ENCODE data around the gene FRRS1L.

Gene FRRS1L

GRCh38 chr9:109100543-109101201 lies 66.4 kb downstream of the FRRS1L start:
- DNase-seq = no peak

DNA sequence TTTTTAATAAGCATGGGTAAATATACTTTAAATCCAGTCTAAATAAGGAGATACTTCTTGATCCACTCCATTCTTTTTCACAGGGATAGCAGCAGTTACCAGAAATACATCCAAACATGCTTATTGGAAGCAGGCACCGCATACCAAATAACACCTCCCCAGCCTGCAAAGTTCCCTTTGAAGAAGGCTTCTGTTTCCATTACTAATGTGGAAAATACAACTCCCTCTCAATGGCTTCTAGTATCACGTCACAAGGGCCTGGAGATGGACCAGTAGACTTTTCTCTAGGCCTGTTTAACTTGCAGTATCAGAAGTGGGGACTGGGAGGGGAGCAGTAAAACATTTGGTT lies 68.1 kb downstream of the FRRS1L start:
- DNase-seq = no peak

DNA sequence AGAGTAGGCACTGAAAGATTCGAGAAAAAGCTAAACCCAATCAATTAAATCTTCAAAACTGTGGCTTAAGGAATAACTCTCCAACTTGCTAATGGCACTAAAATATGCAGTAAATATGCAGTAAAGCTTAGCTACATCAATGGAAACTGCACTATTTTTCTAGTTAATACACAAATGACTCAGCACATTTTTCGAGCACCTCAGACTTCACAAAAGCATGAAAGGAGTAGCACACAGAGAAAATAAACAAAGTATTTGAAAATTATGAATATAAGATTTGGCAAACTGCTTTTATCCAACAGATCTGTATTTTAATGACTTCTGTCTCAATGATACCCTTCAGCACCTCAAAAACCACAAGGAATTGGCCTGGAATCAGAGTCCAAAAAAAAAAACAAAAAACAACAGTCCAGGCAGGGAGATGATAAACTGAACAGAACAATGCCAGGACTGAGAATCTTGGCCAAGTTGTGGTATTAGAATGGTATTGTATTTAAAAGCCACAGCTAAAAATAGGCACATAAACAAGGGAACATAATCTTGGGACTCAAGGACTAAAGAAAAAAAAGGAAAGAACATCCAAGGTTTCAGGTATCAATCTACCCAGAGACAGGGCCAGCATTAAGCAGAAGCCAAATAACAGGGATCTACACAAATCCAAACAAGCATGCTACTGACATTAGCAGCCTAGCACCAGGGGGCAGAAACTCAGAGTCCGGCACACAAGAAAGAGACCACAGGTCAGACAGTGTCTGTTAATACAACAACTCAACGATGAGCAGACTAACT lies 68.7 kb downstream of the FRRS1L start:
- DNase-seq = no peak

GRCh38 chr9:109097146-109097545 lies 69.9 kb downstream of the FRRS1L start:
- DNase-seq = no peak

DNA sequence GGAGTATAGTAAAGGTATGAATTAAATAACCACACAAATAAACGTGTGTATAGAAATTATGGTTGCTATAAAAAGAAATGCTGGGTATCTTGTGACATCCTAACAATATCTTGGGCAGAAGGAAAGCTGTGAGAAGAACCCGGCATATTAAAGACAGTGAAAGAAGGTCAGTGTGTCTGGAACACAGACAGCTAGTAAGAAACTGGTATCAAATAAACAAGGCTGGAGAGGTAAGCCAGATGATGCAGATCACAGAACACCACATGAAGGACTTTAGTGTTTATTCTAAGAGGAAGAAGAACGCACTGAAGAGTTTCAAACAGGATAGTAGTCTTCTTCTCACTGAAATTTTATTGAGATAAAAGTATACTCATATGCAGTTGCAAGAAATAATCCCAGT lies 71.7 kb downstream of the FRRS1L start:
- no peak for DNase-seq

- DNase-seq = no peak
Observed at GRCh38 chr9:109094268-109094667, 72.8 kb downstream of the FRRS1L start.

DNA sequence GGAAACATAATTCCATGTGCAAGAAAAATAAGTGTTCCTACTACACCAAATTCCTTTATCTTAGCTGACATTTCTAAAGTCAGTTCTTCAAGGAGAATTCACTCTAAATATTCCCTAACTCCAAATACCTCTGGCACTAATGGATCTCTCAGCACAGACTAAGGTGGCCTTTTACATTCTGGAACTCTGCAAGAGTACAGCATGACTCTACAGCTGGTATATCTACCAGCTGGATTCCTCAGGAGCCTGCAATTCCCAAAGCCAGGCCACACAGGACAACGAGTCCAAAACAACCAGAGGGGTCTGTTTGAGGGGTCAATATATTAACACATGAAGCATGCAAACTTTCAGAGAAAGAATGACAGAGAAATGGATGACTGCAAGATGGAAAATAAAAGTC lies 74.5 kb downstream of the FRRS1L start:
- no peak for DNase-seq

- no peak for DNase-seq
Observed at GRCh38 chr9:109092051-109092580, 74.9 kb downstream of the FRRS1L start.

GRCh38 chr9:109088221-109088620 lies 78.8 kb downstream of the FRRS1L start:
- DNase-seq = no peak

- DNase-seq = no peak
Observed at GRCh38 chr9:109087795-109088194, 79.3 kb downstream of the FRRS1L start.

- no peak for DNase-seq
Observed at GRCh38 chr9:109086221-109086620, 80.8 kb downstream of the FRRS1L start.

DNA sequence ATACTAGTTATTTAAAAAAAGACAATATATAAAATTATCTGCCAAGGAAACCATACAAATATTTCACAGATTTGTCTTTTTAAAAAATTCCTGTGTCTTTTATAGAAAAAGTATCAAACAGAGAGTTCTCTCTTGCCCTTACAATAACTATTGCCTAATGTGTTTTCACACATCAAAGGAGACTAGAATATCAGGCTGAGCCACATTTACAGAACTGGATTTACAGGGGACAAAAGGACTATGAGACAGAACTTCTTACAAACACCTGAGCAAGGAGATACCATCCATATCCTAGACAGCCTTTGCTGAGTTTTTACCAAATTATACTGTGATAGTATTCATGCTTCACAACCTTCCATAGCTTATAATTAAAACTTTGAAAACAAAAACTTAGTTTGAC lies 81.5 kb downstream of the FRRS1L start:
- no peak for DNase-seq

DNA sequence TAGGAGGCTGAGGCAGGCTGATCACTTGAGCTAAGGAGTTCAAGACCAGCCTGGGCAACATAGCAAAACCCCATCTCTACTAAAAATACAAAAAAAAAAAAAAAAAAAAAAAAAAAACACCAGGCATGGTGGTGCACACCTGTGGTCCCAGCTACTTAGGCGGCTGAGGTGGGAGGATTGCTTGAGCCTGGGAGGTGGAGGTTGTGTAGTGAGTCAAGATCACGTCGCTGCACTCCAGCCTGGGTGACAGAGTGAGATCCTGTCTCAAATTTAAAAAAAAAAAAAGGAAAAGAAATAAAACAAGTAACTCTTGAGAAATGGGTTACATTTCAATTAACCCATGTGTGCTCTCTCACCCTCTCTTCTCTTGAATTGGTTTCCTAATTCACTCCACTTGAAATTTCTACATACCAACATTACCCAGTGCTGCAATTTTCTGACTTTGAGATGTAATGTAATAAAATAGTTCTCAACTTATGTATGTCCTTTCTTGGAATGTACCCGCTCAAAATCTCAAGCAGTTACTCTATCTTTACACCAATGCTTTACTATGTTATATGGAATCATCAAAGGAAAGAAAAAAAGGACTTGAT lies 83.1 kb downstream of the FRRS1L start:
- no peak for DNase-seq

DNA sequence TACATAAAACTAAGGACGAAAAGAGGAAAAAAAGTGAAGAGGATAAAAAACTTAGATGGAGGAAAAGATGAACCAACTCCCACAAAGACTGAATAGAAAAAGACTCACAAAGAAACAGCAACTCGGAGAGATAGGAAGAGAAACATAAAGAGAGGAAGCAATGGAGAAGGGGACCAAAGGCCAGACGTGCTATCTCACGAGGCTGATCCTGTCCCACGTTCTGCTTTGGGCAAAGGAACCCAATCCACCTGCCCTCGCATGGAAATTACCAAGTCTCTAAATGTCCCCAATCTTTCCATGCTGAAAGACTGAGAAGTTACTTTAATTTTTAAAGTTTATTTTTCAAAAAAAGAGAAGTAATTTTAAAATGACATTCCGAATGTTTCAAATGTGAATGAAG lies 83.9 kb downstream of the FRRS1L start:
- no peak for DNase-seq

DNA sequence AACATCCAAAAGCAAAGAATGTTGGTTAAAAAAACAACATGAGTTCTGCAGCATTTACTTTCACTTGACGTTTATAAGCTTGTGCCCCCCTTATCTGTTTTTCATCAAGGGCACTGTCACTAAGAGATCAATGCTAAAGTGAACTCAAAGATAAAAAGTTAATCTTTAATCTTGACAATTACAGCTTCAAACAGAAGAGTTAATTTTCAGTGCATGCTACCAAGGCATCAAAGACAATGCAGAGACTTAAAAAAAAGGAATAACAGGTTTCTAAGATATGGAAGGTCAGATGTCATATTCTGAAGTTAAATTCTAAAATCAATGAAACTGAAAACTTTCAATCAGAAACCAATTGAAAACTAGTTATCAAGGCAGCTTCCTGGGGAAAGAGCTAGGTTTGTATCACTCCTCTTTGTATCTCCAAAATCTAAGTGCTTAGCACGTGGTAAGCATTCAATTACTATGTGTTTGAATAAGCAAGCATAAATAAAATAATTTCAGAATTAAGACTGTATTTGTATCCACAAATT lies 84.9 kb downstream of the FRRS1L start:
- no peak for DNase-seq
